PFSK-1 (cell line): Measurements from ENCODE around the gene OR2A5.

Experiments
- FOXP2 ChIP-seq: optimal IDR thresholded peaks from 2 replicates; pipeline ENCODE3; 2011; ENCODE audit warnings: borderline replicate concordance, control low read depth, inconsistent platforms; ENCODE audit not compliant: insufficient read depth; ENCODE audit errors: extremely low read length, extremely low read depth
- POLR2AphosphoS5 ChIP-seq: IDR thresholded peaks from 2 replicates; pipeline ENCODE4 v1.6.1; 2012; ENCODE audit warnings: low read depth, mild to moderate bottlenecking, control low read depth, low read length, moderate library complexity
- REST ChIP-seq, 2 experiments: IDR thresholded peaks; 2 replicates each; pipeline versions ENCODE4 v1.6.1 to v1.8.0; 2011 to 2012; ENCODE audit warnings: low read depth in 2 of 2, low read length in 2 of 2, control low read depth in 1 of 2, inconsistent platforms in 1 of 2, mild to moderate bottlenecking in 1 of 2, moderate library complexity in 1 of 2; ENCODE audit not compliant: insufficient read depth in 1 of 2
- SIN3A ChIP-seq: IDR thresholded peaks from 2 replicates; pipeline ENCODE4 v1.6.1; 2012; ENCODE audit warnings: mild to moderate bottlenecking, low read length, moderate library complexity, borderline replicate concordance; ENCODE audit not compliant: insufficient read depth
- TAF1 ChIP-seq: IDR thresholded peaks from 2 replicates; pipeline ENCODE4 v1.6.1; 2012; ENCODE audit warnings: low read length, control low read depth, borderline replicate concordance; ENCODE audit not compliant: insufficient read depth

DNA sequence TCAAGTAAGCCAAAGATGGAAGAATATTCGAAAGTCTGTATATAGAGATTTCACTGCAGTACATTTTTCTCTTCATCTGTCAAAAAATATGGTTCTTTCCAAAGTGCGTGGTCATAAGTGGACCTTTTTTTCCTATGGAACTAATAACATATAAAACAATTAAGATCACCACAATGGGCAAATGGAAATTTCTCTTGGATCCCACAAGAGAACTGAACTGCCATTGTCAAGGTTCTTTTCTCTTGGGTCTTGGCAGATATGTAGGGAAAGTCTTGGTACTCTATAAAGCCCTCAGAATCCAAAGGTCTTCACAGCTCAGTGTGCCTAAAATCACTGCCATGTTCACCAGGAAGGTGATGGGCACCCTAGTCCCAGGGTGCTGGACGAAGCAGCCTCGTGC is 48.7 kb upstream of the OR2A5 start, which contains the start of gene OR6B1:
- TF ChIP-seq POLR2AphosphoS5 (no peak), REST (IDR thresholded peaks at IDR 0.05; ENCODE audit: insufficient read depth in 1 of 2, low read depth in 2 of 2, low read length in 2 of 2) (no peak), TAF1 (no peak), FOXP2 (no peak), SIN3A (no peak)
